ENCODE data around the gene MYL4. TPM values are rescaled to one million over a fixed set of nuclear protein-coding genes. Genes with fewer than 3 reads are reported as not detected.

The MYL4 gene
- total RNA-seq, 4 donors from 2014 or later = 4.8 TPM; not detected in 3

- Histone ChIP-seq H3K27ac (peak overlapping the region in 1 of 4 donors; percentile 74), H3K4me3 (no peak overlapping the region), H3K27me3 (no peaks in the 10 kb centered on the region), H3K9me3 (no peaks in the 10 kb centered on the region), H3K4me1 (peaks cover 0 to 33% (median 14%) of the 10 kb centered on the region in 3 donors), H3K36me3 (no peaks in the 10 kb centered on the region)
- WGBS, 2 donors (ENCODE audit: low coverage in 1 of 2) = 92 to 95% methylated on average over 8 to 10 of the region's 10 CpGs
- ATAC-seq = no peak
- TF ChIP-seq EP300 (IDR thresholded peaks at IDR 0.05) = no peak
These were observed 21.7 kb downstream of the MYL4 start for GRCh38 chr17:47230864-47231263.

GRCh38 chr17:47231334-47231733, 22.2 kb downstream of the MYL4 start:
- Histone ChIP-seq H3K27me3 (no peaks in the 10 kb centered on the region), H3K27ac (no peak overlapping the region), H3K9me3 (no peaks in the 10 kb centered on the region), H3K36me3 (no peaks in the 10 kb centered on the region), H3K4me3 (no peak overlapping the region), H3K4me1 (peaks cover 0 to 28% (median 10%) of the 10 kb centered on the region in 3 donors)
- WGBS, 2 donors (ENCODE audit: low coverage in 1 of 2) = 86 to 88% methylated on average over 3 of the region's 3 CpGs
- ATAC-seq = no peak
- TF ChIP-seq EP300 (IDR thresholded peaks at IDR 0.05) (no peak), POLR2AphosphoS5 (IDR thresholded peaks at IDR 0.05) (no peak), POLR2A (IDR thresholded peaks at IDR 0.05) (no peak), CTCF (IDR thresholded peaks at IDR 0.05) (no peak)

- TF ChIP-seq POLR2AphosphoS5 (IDR thresholded peaks at IDR 0.05) = no peak
- no peak for TF ChIP-seq EP300 (IDR thresholded peaks at IDR 0.05)
- TF ChIP-seq POLR2A (IDR thresholded peaks at IDR 0.05) = no peak
- H3K27me3 ChIP-seq = no peaks in the 10 kb centered on the region
- no peak overlapping the region for H3K27ac ChIP-seq
- no peaks in the 10 kb centered on the region for H3K9me3 ChIP-seq
- no peak overlapping the region for H3K4me3 ChIP-seq
- 83 to 100% methylated on average over 1 to 3 of the region's 3 CpGs for WGBS, 2 donors (ENCODE audit: low coverage in 1 of 2)
- peaks cover 0 to 26% (median 8%) of the 10 kb centered on the region in 3 donors for H3K4me1 ChIP-seq
- H3K36me3 ChIP-seq = no peaks in the 10 kb centered on the region
- ATAC-seq = no peak
These were observed 22.7 kb downstream of the MYL4 start for GRCh38 chr17:47231866-47232265.

- H3K4me3 ChIP-seq = no peak overlapping the region
- H3K9me3 ChIP-seq = no peaks in the 10 kb centered on the region
- WGBS, 2 donors (ENCODE audit: low coverage in 1 of 2) = 94 to 96% methylated on average over 2 of the region's 2 CpGs
- H3K36me3 ChIP-seq = no peaks in the 10 kb centered on the region
- no peak overlapping the region for H3K27ac ChIP-seq
- TF ChIP-seq CTCF (IDR thresholded peaks at IDR 0.05) (no peak), EP300 (IDR thresholded peaks at IDR 0.05) (no peak), POLR2AphosphoS5 (IDR thresholded peaks at IDR 0.05) (no peak), POLR2A (IDR thresholded peaks at IDR 0.05) (no peak)
- H3K27me3 ChIP-seq = no peaks in the 10 kb centered on the region
- H3K4me1 ChIP-seq = peaks cover 0 to 25% (median 8%) of the 10 kb centered on the region in 3 donors
- no peak for ATAC-seq
These were observed 23.3 kb downstream of the MYL4 start for GRCh38 chr17:47232465-47232864.

GRCh38 chr17:47235506-47235905, 26.4 kb downstream of the MYL4 start:
- 91 to 94% methylated on average over 3 of the region's 3 CpGs for WGBS, 2 donors (ENCODE audit: low coverage in 1 of 2)
- H3K27ac ChIP-seq = no peak overlapping the region
- H3K36me3 ChIP-seq = no peaks in the 10 kb centered on the region
- H3K4me1 ChIP-seq = peaks cover 0 to 24% (median 10%) of the 10 kb centered on the region in 3 donors
- no peak overlapping the region for H3K4me3 ChIP-seq
- H3K9me3 ChIP-seq = no peaks in the 10 kb centered on the region
- ATAC-seq = no peak
- TF ChIP-seq CTCF (IDR thresholded peaks at IDR 0.05) (no peak), POLR2A (IDR thresholded peaks at IDR 0.05) (no peak), EP300 (IDR thresholded peaks at IDR 0.05) (no peak), POLR2AphosphoS5 (IDR thresholded peaks at IDR 0.05) (no peak)
- H3K27me3 ChIP-seq = no peaks in the 10 kb centered on the region

GRCh38 chr17:47235923-47236322, 26.8 kb downstream of the MYL4 start:
- Histone ChIP-seq H3K4me3 (no peak overlapping the region), H3K36me3 (no peaks in the 10 kb centered on the region), H3K27me3 (no peaks in the 10 kb centered on the region), H3K27ac (no peak overlapping the region), H3K9me3 (no peaks in the 10 kb centered on the region), H3K4me1 (peaks cover 0 to 24% (median 13%) of the 10 kb centered on the region in 3 donors)
- 83 to 96% methylated on average over 2 of the region's 2 CpGs for WGBS, 2 donors (ENCODE audit: low coverage in 1 of 2)
- ATAC-seq = no peak
- no peak for TF ChIP-seq POLR2A (IDR thresholded peaks at IDR 0.05)
- TF ChIP-seq EP300 (IDR thresholded peaks at IDR 0.05) = no peak
- TF ChIP-seq CTCF (IDR thresholded peaks at IDR 0.05) = no peak
- TF ChIP-seq POLR2AphosphoS5 (IDR thresholded peaks at IDR 0.05) = no peak

Measured in gastroesophageal sphincter (tissue), 4 donors.